K562 (cell line): ENCODE measurements around the gene SPON1. TPM values are rescaled to one million over a fixed set of nuclear protein-coding genes. Genes with fewer than 3 reads are reported as not detected.

Experiments
- CREB5 ChIP-seq: fragments of 250-450 bp; sonication (Bioruptor Pico); IDR thresholded peaks from 2 replicates; pipeline ENCODE4 v1.5.0; 2020; ENCODE audit warnings: mild to moderate bottlenecking
- KDM5B ChIP-seq: fragments of 200-600 bp; sonication (generic); IDR thresholded peaks from 2 replicates; pipeline ENCODE4 v1.6.1; 2012; ENCODE audit warnings: low read depth, mild to moderate bottlenecking, moderate library complexity, low read length, control low read depth, inconsistent platforms; ENCODE audit not compliant: insufficient replicate concordance
- NELFE ChIP-seq: IDR thresholded peaks from 2 replicates; pipeline ENCODE4 v1.6.1; 2011; ENCODE audit warnings: mild to moderate bottlenecking; ENCODE audit not compliant: insufficient read depth, insufficient read length
- NUFIP1 ChIP-seq: fragments of 450-650 bp; IDR thresholded peaks from 2 replicates; pipeline ENCODE4 v1.6.1; 2018; ENCODE audit not compliant: partially characterized antibody
- PHB ChIP-seq: fragments of 250-450 bp; sonication (Bioruptor Pico); IDR thresholded peaks from 2 replicates; pipeline ENCODE4 v1.5.0; 2021
- SMAD4 ChIP-seq: fragments of 250-450 bp; sonication (Bioruptor Pico); conservative IDR thresholded peaks from 2 replicates; pipeline ENCODE4 v1.8.0; 2021; ENCODE audit warnings: inconsistent platforms, mild to moderate bottlenecking, moderate library complexity
- SMC3 ChIP-seq: conservative IDR thresholded peaks from 2 replicates; pipeline ENCODE4 v1.6.1; 2011; ENCODE audit warnings: low read depth, low read length, improper control_type of control experiment; ENCODE audit not compliant: insufficient read depth
- ZNF41 ChIP-seq: fragments of 250-450 bp; sonication (Bioruptor Pico); conservative IDR thresholded peaks from 2 replicates; pipeline ENCODE4 v1.4.0; 2020; ENCODE audit warnings: mild to moderate bottlenecking
- polyA plus RNA-seq, 8 experiments: library from polyadenylated mRNA; depleted of rRNA in 4 of 8; stranded (reverse) in 5 of 8; unstranded in 3 of 8; fragments of >200 nt; fragmentation: Nextera tagmentation in 2 of 8; fragmentation: Illumina TruSeq in 1 of 8; extraction: Ambion mirVana in 2 of 8; extraction: Trizol in 1 of 8; gene quantifications; 2 replicates each; pipeline versions ENCODE4 v1.2.1 to v1.2.3, GENCODE V29; 2011 to 2014; ENCODE audit warnings: inconsistent platforms in 1 of 8, missing spikeins in 1 of 8
- total RNA-seq, 7 experiments: library from RNA; depleted of rRNA in 6 of 7; stranded (reverse); fragments of >200 nt in 6 of 7; fragmentation: Illumina TruSeq in 2 of 7; extraction: Trizol in 2 of 7; gene quantifications; 2 replicates each; pipeline versions ENCODE4 v1.2.1 to v1.2.3, GENCODE V29; 2011 to 2021; ENCODE audit warnings: low replicate concordance in 1 of 7
- TF ChIP-seq, protein P1 (sequence below): fragments of 200-600 bp; sonication (generic); IDR thresholded peaks from one replicate; pipeline ENCODE4 v1.6.1; 2012; ENCODE audit warnings: mild to moderate bottlenecking, low read depth, low read length, inconsistent platforms

Gene SPON1
- total and polyA plus RNA-seq, 9 of the 15 experiments (the other 6 are each of a cell fraction or from before 2014, with no cell fraction given), result 0.04 to 0.06 TPM; not detected in 7

DNA sequence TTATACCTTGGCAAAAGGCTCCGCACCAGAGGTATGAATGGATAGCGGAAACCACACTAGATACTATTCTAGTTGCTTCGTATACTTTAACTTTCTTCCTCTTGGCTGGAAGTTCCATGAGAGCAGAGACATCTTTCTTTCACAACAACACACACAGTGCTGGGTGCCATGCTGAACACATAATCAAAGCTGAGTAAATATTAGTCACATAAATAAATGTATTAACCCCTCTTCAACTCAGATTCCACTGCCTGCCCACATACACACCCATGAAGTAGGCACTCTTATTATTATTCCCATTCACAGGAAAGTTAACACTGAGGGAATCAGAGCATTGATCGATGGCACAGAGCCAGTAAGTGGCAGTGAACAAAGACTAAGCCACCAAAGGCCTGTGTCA lies 35.4 kb downstream of the SPON1 start (continued):
- TF ChIP-seq, protein P1, sequence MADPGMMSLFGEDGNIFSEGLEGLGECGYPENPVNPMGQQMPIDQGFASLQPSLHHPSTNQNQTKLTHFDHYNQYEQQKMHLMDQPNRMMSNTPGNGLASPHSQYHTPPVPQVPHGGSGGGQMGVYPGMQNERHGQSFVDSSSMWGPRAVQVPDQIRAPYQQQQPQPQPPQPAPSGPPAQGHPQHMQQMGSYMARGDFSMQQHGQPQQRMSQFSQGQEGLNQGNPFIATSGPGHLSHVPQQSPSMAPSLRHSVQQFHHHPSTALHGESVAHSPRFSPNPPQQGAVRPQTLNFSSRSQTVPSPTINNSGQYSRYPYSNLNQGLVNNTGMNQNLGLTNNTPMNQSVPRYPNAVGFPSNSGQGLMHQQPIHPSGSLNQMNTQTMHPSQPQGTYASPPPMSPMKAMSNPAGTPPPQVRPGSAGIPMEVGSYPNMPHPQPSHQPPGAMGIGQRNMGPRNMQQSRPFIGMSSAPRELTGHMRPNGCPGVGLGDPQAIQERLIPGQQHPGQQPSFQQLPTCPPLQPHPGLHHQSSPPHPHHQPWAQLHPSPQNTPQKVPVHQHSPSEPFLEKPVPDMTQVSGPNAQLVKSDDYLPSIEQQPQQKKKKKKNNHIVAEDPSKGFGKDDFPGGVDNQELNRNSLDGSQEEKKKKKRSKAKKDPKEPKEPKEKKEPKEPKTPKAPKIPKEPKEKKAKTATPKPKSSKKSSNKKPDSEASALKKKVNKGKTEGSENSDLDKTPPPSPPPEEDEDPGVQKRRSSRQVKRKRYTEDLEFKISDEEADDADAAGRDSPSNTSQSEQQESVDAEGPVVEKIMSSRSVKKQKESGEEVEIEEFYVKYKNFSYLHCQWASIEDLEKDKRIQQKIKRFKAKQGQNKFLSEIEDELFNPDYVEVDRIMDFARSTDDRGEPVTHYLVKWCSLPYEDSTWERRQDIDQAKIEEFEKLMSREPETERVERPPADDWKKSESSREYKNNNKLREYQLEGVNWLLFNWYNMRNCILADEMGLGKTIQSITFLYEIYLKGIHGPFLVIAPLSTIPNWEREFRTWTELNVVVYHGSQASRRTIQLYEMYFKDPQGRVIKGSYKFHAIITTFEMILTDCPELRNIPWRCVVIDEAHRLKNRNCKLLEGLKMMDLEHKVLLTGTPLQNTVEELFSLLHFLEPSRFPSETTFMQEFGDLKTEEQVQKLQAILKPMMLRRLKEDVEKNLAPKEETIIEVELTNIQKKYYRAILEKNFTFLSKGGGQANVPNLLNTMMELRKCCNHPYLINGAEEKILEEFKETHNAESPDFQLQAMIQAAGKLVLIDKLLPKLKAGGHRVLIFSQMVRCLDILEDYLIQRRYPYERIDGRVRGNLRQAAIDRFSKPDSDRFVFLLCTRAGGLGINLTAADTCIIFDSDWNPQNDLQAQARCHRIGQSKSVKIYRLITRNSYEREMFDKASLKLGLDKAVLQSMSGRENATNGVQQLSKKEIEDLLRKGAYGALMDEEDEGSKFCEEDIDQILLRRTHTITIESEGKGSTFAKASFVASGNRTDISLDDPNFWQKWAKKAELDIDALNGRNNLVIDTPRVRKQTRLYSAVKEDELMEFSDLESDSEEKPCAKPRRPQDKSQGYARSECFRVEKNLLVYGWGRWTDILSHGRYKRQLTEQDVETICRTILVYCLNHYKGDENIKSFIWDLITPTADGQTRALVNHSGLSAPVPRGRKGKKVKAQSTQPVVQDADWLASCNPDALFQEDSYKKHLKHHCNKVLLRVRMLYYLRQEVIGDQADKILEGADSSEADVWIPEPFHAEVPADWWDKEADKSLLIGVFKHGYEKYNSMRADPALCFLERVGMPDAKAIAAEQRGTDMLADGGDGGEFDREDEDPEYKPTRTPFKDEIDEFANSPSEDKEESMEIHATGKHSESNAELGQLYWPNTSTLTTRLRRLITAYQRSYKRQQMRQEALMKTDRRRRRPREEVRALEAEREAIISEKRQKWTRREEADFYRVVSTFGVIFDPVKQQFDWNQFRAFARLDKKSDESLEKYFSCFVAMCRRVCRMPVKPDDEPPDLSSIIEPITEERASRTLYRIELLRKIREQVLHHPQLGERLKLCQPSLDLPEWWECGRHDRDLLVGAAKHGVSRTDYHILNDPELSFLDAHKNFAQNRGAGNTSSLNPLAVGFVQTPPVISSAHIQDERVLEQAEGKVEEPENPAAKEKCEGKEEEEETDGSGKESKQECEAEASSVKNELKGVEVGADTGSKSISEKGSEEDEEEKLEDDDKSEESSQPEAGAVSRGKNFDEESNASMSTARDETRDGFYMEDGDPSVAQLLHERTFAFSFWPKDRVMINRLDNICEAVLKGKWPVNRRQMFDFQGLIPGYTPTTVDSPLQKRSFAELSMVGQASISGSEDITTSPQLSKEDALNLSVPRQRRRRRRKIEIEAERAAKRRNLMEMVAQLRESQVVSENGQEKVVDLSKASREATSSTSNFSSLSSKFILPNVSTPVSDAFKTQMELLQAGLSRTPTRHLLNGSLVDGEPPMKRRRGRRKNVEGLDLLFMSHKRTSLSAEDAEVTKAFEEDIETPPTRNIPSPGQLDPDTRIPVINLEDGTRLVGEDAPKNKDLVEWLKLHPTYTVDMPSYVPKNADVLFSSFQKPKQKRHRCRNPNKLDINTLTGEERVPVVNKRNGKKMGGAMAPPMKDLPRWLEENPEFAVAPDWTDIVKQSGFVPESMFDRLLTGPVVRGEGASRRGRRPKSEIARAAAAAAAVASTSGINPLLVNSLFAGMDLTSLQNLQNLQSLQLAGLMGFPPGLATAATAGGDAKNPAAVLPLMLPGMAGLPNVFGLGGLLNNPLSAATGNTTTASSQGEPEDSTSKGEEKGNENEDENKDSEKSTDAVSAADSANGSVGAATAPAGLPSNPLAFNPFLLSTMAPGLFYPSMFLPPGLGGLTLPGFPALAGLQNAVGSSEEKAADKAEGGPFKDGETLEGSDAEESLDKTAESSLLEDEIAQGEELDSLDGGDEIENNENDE, result no peak
- no peak for TF ChIP-seq ZNF41 (CRISPR knock-in tag)
- TF ChIP-seq NUFIP1, result no peak
- no peak for TF ChIP-seq CREB5 (CRISPR knock-in tag)
- no peak for TF ChIP-seq PHB (CRISPR knock-in tag)
- no peak for TF ChIP-seq SMAD4 (CRISPR knock-in tag)
- no peak for TF ChIP-seq KDM5B
- no peak for TF ChIP-seq SMC3
- TF ChIP-seq NELFE, result no peak
